Measurements from ENCODE around the gene LRRC47. TPM values are rescaled to one million over a fixed set of nuclear protein-coding genes. Genes with fewer than 3 reads are reported as not detected.

LRRC47 gene
- total RNA-seq, 1 donor from 2014 or later, result 37.9 TPM

DNA sequence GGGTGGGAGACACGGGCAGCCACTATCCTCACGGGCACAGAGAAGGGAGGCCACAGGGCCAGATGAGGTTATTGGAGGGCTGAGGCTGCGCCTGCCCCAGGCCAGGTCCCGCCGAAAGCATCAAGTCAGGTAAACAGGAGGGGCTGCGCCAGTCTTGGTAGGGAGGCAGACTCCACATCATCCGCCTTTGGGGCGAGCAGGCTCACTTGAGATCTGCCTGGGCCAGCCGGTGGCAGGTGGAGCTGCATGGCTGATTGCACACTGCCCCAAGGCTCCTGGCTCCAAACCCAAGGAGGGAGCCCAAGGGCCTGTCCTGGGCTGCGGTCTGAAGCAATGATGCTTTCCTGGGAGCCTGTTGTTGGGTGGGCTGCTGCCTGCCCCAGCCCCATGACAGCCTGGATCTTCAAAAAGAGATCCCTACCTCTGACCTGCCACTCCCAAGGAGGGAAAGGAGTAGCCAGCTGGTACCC is 19.2 kb downstream of the LRRC47 start:
- DNase-seq (ENCODE audit: low read depth) (no peak), FAIRE-seq (no peak)
- H3K36me3 ChIP-seq (ENCODE audit: control insufficient read depth, insufficient read depth, low read length), result peaks cover 10% of the 10 kb centered on the region
- no peak overlapping the region for H3K4me3 ChIP-seq (ENCODE audit: low read depth, low read length)
- H3K27me3 ChIP-seq (ENCODE audit: control insufficient read depth, insufficient read depth, low read length), result no peaks in the 10 kb centered on the region
- TF ChIP-seq, protein P1, sequence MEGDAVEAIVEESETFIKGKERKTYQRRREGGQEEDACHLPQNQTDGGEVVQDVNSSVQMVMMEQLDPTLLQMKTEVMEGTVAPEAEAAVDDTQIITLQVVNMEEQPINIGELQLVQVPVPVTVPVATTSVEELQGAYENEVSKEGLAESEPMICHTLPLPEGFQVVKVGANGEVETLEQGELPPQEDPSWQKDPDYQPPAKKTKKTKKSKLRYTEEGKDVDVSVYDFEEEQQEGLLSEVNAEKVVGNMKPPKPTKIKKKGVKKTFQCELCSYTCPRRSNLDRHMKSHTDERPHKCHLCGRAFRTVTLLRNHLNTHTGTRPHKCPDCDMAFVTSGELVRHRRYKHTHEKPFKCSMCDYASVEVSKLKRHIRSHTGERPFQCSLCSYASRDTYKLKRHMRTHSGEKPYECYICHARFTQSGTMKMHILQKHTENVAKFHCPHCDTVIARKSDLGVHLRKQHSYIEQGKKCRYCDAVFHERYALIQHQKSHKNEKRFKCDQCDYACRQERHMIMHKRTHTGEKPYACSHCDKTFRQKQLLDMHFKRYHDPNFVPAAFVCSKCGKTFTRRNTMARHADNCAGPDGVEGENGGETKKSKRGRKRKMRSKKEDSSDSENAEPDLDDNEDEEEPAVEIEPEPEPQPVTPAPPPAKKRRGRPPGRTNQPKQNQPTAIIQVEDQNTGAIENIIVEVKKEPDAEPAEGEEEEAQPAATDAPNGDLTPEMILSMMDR (IDR thresholded peaks at IDR 0.05; ENCODE audit: insufficient read depth, low read length, severe bottlenecking), result no peak

DNA sequence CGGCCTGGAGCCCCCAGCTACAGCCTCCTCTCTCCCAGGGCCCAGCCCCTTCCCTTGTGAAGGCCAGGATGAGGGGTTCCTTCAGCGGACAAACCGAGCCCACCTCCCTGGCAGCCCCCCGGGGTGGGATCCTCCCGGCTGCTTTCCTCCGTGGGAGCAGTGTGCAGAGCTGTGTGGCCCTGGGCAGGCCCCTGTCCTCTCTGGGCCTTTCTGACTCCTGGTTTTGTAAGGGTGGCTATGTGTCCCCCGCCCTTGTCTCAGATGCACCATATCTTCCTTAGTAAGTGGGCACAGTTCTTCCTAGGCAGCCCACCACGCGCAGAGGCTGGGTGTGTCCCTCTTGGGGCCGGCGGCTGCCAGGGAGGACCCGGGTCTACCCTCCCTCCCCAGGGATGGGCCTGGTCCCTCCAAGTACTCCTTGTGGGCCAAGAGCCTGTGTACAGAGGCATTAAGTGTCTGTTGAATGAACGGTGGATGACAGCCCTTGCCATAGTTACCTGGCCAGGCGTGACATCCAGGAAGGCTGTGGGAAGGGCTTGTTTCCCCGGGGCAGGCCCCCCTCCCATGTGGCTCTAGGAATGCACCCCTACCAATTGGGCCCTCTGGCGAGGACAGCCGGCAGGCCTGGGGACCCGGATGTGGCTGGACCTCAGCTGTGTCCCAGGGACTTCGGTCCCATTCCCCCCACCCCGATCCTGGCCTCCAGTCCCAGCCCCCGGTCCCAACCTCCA is 19.9 kb downstream of the LRRC47 start:
- TF ChIP-seq, protein P1 (IDR thresholded peaks at IDR 0.05; ENCODE audit: insufficient read depth, low read length, severe bottlenecking), result no peak
- Histone ChIP-seq H3K27me3 (ENCODE audit: control insufficient read depth, insufficient read depth, low read length) (peaks cover 4% of the 10 kb centered on the region), H3K4me3 (ENCODE audit: low read depth, low read length) (no peak overlapping the region), H3K36me3 (ENCODE audit: control insufficient read depth, insufficient read depth, low read length) (peaks cover 8% of the 10 kb centered on the region)
- FAIRE-seq (no peak), DNase-seq (ENCODE audit: low read depth) (no peak)

DNA sequence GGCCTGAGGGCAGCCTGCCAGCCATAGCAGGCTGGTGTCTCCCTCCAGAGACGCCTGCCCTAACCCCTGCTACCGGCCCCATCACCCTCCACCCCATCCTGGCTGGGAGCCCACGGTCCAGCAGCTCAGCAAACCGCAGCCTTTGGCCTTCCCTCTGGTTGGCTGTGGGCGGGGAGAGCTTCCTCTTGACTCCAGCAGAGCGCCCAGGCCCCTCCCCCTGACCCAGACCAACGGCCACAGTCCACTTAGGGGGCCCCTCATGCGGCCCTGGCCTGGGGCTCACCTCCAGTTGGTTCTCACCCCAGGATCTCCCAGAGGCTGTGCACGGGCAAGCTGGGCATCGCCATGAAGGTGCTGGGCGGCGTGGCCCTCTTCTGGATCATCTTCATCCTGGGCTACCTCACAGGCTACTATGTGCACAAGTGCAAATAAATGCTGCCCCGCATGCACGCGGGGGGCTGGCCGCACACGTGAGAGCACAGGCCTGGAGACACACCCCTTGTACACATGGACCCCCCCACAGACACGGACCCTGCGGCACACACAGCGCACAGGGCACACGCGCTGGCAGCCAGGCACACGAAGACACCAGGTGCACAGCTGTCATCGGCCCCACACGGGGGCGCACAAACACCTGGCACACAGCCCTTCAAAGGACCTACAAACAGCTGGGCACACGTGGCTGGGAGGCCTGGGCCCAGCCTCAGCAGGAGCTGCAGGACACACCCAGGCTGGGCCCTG is 20.6 kb downstream of the LRRC47 start:
- peaks cover 4% of the 10 kb centered on the region for H3K27me3 ChIP-seq (ENCODE audit: control insufficient read depth, insufficient read depth, low read length)
- FAIRE-seq (peak; percentile 32), DNase-seq (ENCODE audit: low read depth) (peak; percentile 62)
- H3K4me3 ChIP-seq (ENCODE audit: low read depth, low read length), result no peak overlapping the region
- TF ChIP-seq, protein P1 (IDR thresholded peaks at IDR 0.05; ENCODE audit: insufficient read depth, low read length, severe bottlenecking), result peak; percentile 88
- H3K36me3 ChIP-seq (ENCODE audit: control insufficient read depth, insufficient read depth, low read length), result peaks cover 2% of the 10 kb centered on the region

DNA sequence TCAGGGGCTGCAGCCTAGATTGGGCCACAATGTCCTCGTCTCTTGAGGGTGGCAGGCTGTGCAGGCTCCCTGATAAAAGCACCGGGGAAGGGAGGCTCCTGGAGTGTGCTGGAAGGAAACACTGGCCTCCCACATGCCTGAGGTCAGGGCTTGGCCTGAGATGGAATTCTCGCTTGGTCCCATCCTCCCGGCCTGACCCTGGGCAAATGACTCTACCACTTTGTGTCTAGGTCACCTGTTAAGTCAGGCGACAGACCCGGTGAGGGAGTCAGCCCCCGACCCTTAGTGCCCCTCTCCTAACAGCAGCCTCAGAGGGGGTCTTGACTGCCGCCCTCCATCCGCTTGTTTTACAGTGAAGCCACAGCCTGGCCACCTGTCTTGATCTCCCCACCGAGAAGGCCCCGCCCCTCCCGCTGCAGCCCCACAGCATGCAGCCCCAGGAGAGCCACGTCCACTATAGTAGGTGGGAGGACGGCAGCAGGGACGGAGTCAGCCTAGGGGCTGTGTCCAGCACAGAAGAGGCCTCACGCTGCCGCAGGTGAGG is 21.3 kb downstream of the LRRC47 start:
- TF ChIP-seq, protein P1 (IDR thresholded peaks at IDR 0.05; ENCODE audit: insufficient read depth, low read length, severe bottlenecking), result no peak
- H3K4me3 ChIP-seq (ENCODE audit: low read depth, low read length), result no peak overlapping the region
- no peak for DNase-seq (ENCODE audit: low read depth)
- H3K36me3 ChIP-seq (ENCODE audit: control insufficient read depth, insufficient read depth, low read length), result peaks cover 2% of the 10 kb centered on the region
- peaks cover 4% of the 10 kb centered on the region for H3K27me3 ChIP-seq (ENCODE audit: control insufficient read depth, insufficient read depth, low read length)
- no peak for FAIRE-seq

DNA sequence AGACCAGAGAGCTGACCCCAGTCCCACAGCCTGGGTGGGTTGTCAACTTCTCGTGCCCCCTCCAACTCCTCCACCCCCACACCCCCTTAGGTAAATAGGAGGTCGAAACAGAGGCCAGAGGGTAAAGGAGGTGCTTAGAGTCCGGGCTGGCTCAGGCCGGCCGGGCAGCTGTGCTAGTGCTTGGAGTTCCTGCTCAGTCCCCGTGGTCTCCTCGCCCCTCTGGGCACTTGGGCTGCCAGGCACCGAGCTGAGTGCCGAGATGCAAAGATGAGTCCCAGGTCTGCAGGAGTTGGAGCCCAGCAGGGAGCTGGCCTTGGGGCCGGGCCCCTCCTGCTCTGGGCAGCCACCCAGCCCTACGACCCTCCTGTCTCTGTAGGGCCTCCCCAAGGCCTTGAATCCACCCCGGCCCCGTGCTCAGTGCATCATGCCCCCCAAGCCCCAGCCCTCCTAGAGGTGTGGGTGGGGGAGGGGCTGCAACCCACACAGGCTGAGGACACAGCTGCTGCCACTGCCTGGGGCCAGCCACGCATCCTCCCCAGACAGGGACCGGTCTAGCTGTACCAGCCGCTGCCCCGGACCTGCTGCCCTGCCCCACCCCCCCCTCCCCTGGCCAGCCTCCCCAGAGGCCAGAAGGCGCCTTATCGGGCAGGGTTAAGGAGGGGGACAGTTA is 21.9 kb downstream of the LRRC47 start:
- H3K27me3 ChIP-seq (ENCODE audit: control insufficient read depth, insufficient read depth, low read length), result peaks cover 4% of the 10 kb centered on the region
- no peak for DNase-seq (ENCODE audit: low read depth)
- no peak overlapping the region for H3K4me3 ChIP-seq (ENCODE audit: low read depth, low read length)
- peaks cover under 1% of the 10 kb centered on the region for H3K36me3 ChIP-seq (ENCODE audit: control insufficient read depth, insufficient read depth, low read length)
- TF ChIP-seq, protein P1 (IDR thresholded peaks at IDR 0.05; ENCODE audit: insufficient read depth, low read length, severe bottlenecking), result no peak
- FAIRE-seq, result no peak
